Measurements from ENCODE around the gene PPP1R3G. TPM values are rescaled to one million over a fixed set of nuclear protein-coding genes. Genes with fewer than 3 reads are reported as not detected.
"Not testable (repeated sequence)": the region's sequence is repeated elsewhere in the genome, so short reads cannot be mapped to it uniquely, and the experiment has no call there.

The PPP1R3G gene
- total RNA-seq, 2 experiments from 2014 or later: 0.04 to 0.05 TPM

- CTCF ChIA-PET: interaction anchor here (0.6 kb wide), 1 partner anchor 886 kb away, joined by 3 read pairs; no protein-coding TSS in a partner anchor
These were observed 26.9 kb upstream of the PPP1R3G start for GRCh38 chr6:5058254-5058653.

GRCh38 chr6:5059036-5059896 lies 25.9 kb upstream of the PPP1R3G start:
- Mint-ChIP-seq H3K9me3 (peaks cover 5% of the 10 kb centered on the region), H3K27me3 (peaks cover 2% of the 10 kb centered on the region), H3K36me3 (ENCODE audit: low read depth) (no peaks in the 10 kb centered on the region), H3K27ac (no peak overlapping the region), H3K4me3 (no peak overlapping the region), H3K4me1 (no peaks in the 10 kb centered on the region)
- ChIA-PET CTCF (interaction anchor here (0.7 kb wide), 1 partner anchor 1034 kb away, joined by 3 read pairs; no protein-coding TSS in a partner anchor), POLR2A (no interaction called here)
- DNase-seq: no peak

More at GRCh38 chr6:5058254-5058653, 26.9 kb upstream of the PPP1R3G start:
- Mint-ChIP-seq H3K36me3 (ENCODE audit: low read depth) (no peaks in the 10 kb centered on the region), H3K4me1 (no peaks in the 10 kb centered on the region), H3K27me3 (peaks cover 2% of the 10 kb centered on the region), H3K27ac (no peak overlapping the region), H3K4me3 (no peak overlapping the region), H3K9me3 (peaks cover 5% of the 10 kb centered on the region)
- DNase-seq: no peak
- POLR2A ChIA-PET: no interaction called here

GRCh38 chr6:5060439-5060838 lies 24.7 kb upstream of the PPP1R3G start:
- POLR2A ChIA-PET; H3K9me3 Mint-ChIP-seq; H3K27me3 Mint-ChIP-seq; H3K4me3 Mint-ChIP-seq; DNase-seq; H3K4me1 Mint-ChIP-seq; H3K36me3 Mint-ChIP-seq (ENCODE audit: low read depth); H3K27ac Mint-ChIP-seq: not testable (repeated sequence)
- CTCF ChIA-PET: interaction anchor here (0.6 to 1.6 kb wide), 2 partner anchors 13 to 696 kb away, joined by 3 read pairs; no protein-coding TSS in a partner anchor

GRCh38 chr6:5061152-5061551 lies 24.0 kb upstream of the PPP1R3G start:
- no peak for DNase-seq
- ChIA-PET POLR2A (no interaction called here), CTCF (interaction anchor here (1.6 kb wide), 1 partner anchor 14 kb away, joined by 3 read pairs; no protein-coding TSS in a partner anchor)
- Mint-ChIP-seq H3K27ac (no peak overlapping the region), H3K4me1 (no peaks in the 10 kb centered on the region), H3K27me3 (no peaks in the 10 kb centered on the region), H3K4me3 (no peak overlapping the region), H3K36me3 (ENCODE audit: low read depth) (no peaks in the 10 kb centered on the region), H3K9me3 (no peaks in the 10 kb centered on the region)

GRCh38 chr6:5063617-5064016 lies 21.5 kb upstream of the PPP1R3G start:
- Mint-ChIP-seq H3K27ac (no peak overlapping the region), H3K9me3 (no peaks in the 10 kb centered on the region), H3K27me3 (no peaks in the 10 kb centered on the region), H3K4me3 (no peak overlapping the region), H3K36me3 (ENCODE audit: low read depth) (no peaks in the 10 kb centered on the region), H3K4me1 (no peaks in the 10 kb centered on the region)
- ChIA-PET CTCF (no interaction called here), POLR2A (no interaction called here)
- no peak for DNase-seq

GRCh38 chr6:5066456-5067093 lies 18.6 kb upstream of the PPP1R3G start:
- DNase-seq: no peak
- Mint-ChIP-seq H3K36me3 (ENCODE audit: low read depth) (no peaks in the 10 kb centered on the region), H3K9me3 (no peaks in the 10 kb centered on the region), H3K4me3 (no peak overlapping the region), H3K4me1 (no peaks in the 10 kb centered on the region), H3K27me3 (no peaks in the 10 kb centered on the region), H3K27ac (no peak overlapping the region)
- POLR2A ChIA-PET: no interaction called here
- CTCF ChIA-PET: no interaction called here

- H3K27me3 Mint-ChIP-seq: no peaks in the 10 kb centered on the region
- H3K9me3 Mint-ChIP-seq: no peaks in the 10 kb centered on the region
- POLR2A ChIA-PET: no interaction called here
These were observed 17.8 kb upstream of the PPP1R3G start for GRCh38 chr6:5067305-5067704.

GRCh38 chr6:5068153-5068751 lies 16.9 kb upstream of the PPP1R3G start:
- Mint-ChIP-seq H3K4me3 (no peak overlapping the region), H3K36me3 (ENCODE audit: low read depth) (no peaks in the 10 kb centered on the region), H3K27ac (no peak overlapping the region), H3K9me3 (no peaks in the 10 kb centered on the region), H3K27me3 (peaks cover 2% of the 10 kb centered on the region), H3K4me1 (peaks cover 8% of the 10 kb centered on the region)
- ChIA-PET CTCF (no interaction called here), POLR2A (no interaction called here)
- DNase-seq: no peak

More at GRCh38 chr6:5067305-5067704, 17.8 kb upstream of the PPP1R3G start:
- Mint-ChIP-seq H3K4me3 (no peak overlapping the region), H3K4me1 (peaks cover 4% of the 10 kb centered on the region), H3K27ac (no peak overlapping the region), H3K36me3 (ENCODE audit: low read depth) (no peaks in the 10 kb centered on the region)
- CTCF ChIA-PET: no interaction called here
- no peak for DNase-seq

- DNase-seq: no peak
- CTCF ChIA-PET: no interaction called here
- H3K27ac Mint-ChIP-seq: no peak overlapping the region
- no peaks in the 10 kb centered on the region for H3K36me3 Mint-ChIP-seq (ENCODE audit: low read depth)
- no peak overlapping the region for H3K4me3 Mint-ChIP-seq
- H3K27me3 Mint-ChIP-seq: peaks cover 4% of the 10 kb centered on the region
- POLR2A ChIA-PET: no interaction called here
- H3K4me1 Mint-ChIP-seq: peaks cover 8% of the 10 kb centered on the region
- no peaks in the 10 kb centered on the region for H3K9me3 Mint-ChIP-seq
These were observed 13.9 kb upstream of the PPP1R3G start for GRCh38 chr6:5071216-5071615.

- Mint-ChIP-seq H3K4me3 (no peak overlapping the region), H3K27me3 (peaks cover 12% of the 10 kb centered on the region), H3K9me3 (no peaks in the 10 kb centered on the region), H3K36me3 (ENCODE audit: low read depth) (no peaks in the 10 kb centered on the region), H3K4me1 (peaks cover 8% of the 10 kb centered on the region), H3K27ac (peak overlapping the region; percentile 68)
- DNase-seq: peak; percentile 17
- ChIA-PET POLR2A (no interaction called here), CTCF (no interaction called here)
These were observed 12.7 kb upstream of the PPP1R3G start for GRCh38 chr6:5072440-5072839.

- DNase-seq: no peak
- no peaks in the 10 kb centered on the region for H3K9me3 Mint-ChIP-seq
- no peaks in the 10 kb centered on the region for H3K36me3 Mint-ChIP-seq (ENCODE audit: low read depth)
- CTCF ChIA-PET: no interaction called here
- H3K27me3 Mint-ChIP-seq: peaks cover 14% of the 10 kb centered on the region
- POLR2A ChIA-PET: no interaction called here
- no peak overlapping the region for H3K4me3 Mint-ChIP-seq
- peaks cover 8% of the 10 kb centered on the region for H3K4me1 Mint-ChIP-seq
- no peak overlapping the region for H3K27ac Mint-ChIP-seq
These were observed 11.1 kb upstream of the PPP1R3G start for GRCh38 chr6:5073992-5074391.

- peaks cover 35% of the 10 kb centered on the region for H3K27me3 Mint-ChIP-seq
- DNase-seq: no peak
- no peaks in the 10 kb centered on the region for H3K9me3 Mint-ChIP-seq
- H3K4me3 Mint-ChIP-seq: no peak overlapping the region
- H3K27ac Mint-ChIP-seq: no peak overlapping the region
- ChIA-PET CTCF (interaction anchor here (0.6 kb wide), 1 partner anchor 1517 kb away, joined by 6 read pairs; no protein-coding TSS in a partner anchor), POLR2A (no interaction called here)
- H3K36me3 Mint-ChIP-seq (ENCODE audit: low read depth): no peaks in the 10 kb centered on the region
- H3K4me1 Mint-ChIP-seq: peaks cover 8% of the 10 kb centered on the region
These were observed 8.2 kb upstream of the PPP1R3G start for GRCh38 chr6:5076931-5077330.

GRCh38 chr6:5078121-5078669 lies 6.9 kb upstream of the PPP1R3G start:
- no peaks in the 10 kb centered on the region for H3K36me3 Mint-ChIP-seq (ENCODE audit: low read depth)
- ChIA-PET POLR2A (no interaction called here), CTCF (interaction anchor here (0.6 kb wide), 2 partner anchors 43 to 543 kb away, joined by 3 read pairs; no protein-coding TSS in a partner anchor)
- no peak overlapping the region for H3K27ac Mint-ChIP-seq
- H3K4me1 Mint-ChIP-seq: no peaks in the 10 kb centered on the region
- H3K27me3 Mint-ChIP-seq: peaks cover 43% of the 10 kb centered on the region
- no peaks in the 10 kb centered on the region for H3K9me3 Mint-ChIP-seq
- no peak for DNase-seq
- no peak overlapping the region for H3K4me3 Mint-ChIP-seq

All from activated CD4-positive, alpha-beta T cell treated with anti-CD3 and anti-CD28 coated beads, Interleukin-2, amount 10 ng/mL, durations not matched to agents 7 days and 5 days (primary cell).